Caco-2 (cell line): ENCODE results near the gene PLAC8. TPM values are rescaled to one million over a fixed set of nuclear protein-coding genes. Genes with fewer than 3 reads are reported as not detected.
"Not testable (repeated sequence)": the region's sequence is repeated elsewhere in the genome, so short reads cannot be mapped to it uniquely, and the experiment has no call there.

Experiments
- BruUV-seq: library from RNA; stranded (reverse); fragments of 400-500 nt; replicated peaks from 2 replicates; lab custom pipeline; 2021; lab: Mats Ljungman, UMichigan
- CTCF ChIA-PET: fragments of 300-600 bp; sonication (Branson Sonifier 250); formaldehyde crosslinking; loops from one replicate; lab custom pipeline; 2022; ENCODE audit warnings: antibody characterized with exemption; lab: Charles Lee
- POLR2A ChIA-PET: fragments of 300-600 bp; sonication (Branson Sonifier 250); formaldehyde crosslinking; loops from one replicate; lab custom pipeline; 2022; ENCODE audit warnings: antibody characterized with exemption; lab: Charles Lee
- DNase-seq, 2 experiments: peaks; one replicate each; pipeline versions ENCODE4 v3.0.0 to v3.0.0-alpha.2; 2020 to 2022
- H3K27me3 ChIP-seq: replicated peaks from 2 replicates; pipeline ENCODE4 v1.6.0; 2011; ENCODE audit warnings: low read length; ENCODE audit not compliant: control insufficient read depth, insufficient read depth
- H3K36me3 ChIP-seq: 2 replicates; pipeline ENCODE4 v1.5.1; 2011; ENCODE audit warnings: low read length; ENCODE audit not compliant: control insufficient read depth, insufficient read depth
- H3K4me1 ChIP-seq: fragments of 250-450 bp; sonication (Bioruptor Pico); 2 replicates; pipeline ENCODE4 v1.5.1; 2020; ENCODE audit warnings: mild to moderate bottlenecking
- H3K4me3 ChIP-seq: 2 replicates; pipeline ENCODE4 v1.5.1; 2011; ENCODE audit warnings: low read depth, mild to moderate bottlenecking, control low read depth, low read length
- H3K9me3 ChIP-seq: fragments of 250-450 bp; sonication (Bioruptor Pico); 2 replicates; pipeline ENCODE4 v1.5.1; 2020; ENCODE audit warnings: mild to moderate bottlenecking, moderate library complexity
- H3K27ac Mint-ChIP-seq: one replicate; pipeline ENCODE4 v1.8.0; 2022; ENCODE audit warnings: mixed read lengths; ENCODE audit not compliant: unreplicated experiment
- H3K27me3 Mint-ChIP-seq: one replicate; pipeline ENCODE4 v1.8.0; 2022; ENCODE audit warnings: mixed read lengths; ENCODE audit not compliant: insufficient read depth, unreplicated experiment
- H3K36me3 Mint-ChIP-seq: one replicate; pipeline ENCODE4 v1.8.0; 2022; ENCODE audit warnings: mild to moderate bottlenecking, mixed read lengths; ENCODE audit not compliant: insufficient read depth, unreplicated experiment
- H3K4me1 Mint-ChIP-seq: one replicate; pipeline ENCODE4 v1.8.0; 2022; ENCODE audit warnings: low read depth, mixed read lengths; ENCODE audit not compliant: unreplicated experiment
- H3K4me3 Mint-ChIP-seq: one replicate; pipeline ENCODE4 v1.8.0; 2022; ENCODE audit warnings: mild to moderate bottlenecking, moderate library complexity, mixed read lengths; ENCODE audit not compliant: unreplicated experiment
- H3K9me3 Mint-ChIP-seq: one replicate; pipeline ENCODE4 v1.8.0; 2022; ENCODE audit warnings: mixed read lengths; ENCODE audit not compliant: unreplicated experiment
- CTCF ChIP-seq, 2 experiments: fragments of 200-600 bp in 1 of 2; IDR thresholded peaks; 1 replicate in 1 of 2; 2 replicates in 1 of 2; pipeline versions ENCODE4 v1.5.1 to v1.8.0; 2011 to 2022; ENCODE audit warnings: antibody characterized with exemption in 1 of 2, control low read depth in 1 of 2, inconsistent platforms in 1 of 2, low read depth in 1 of 2, low read length in 1 of 2, mild to moderate bottlenecking in 1 of 2, moderate library complexity in 1 of 2; ENCODE audit not compliant: insufficient read depth in 1 of 2, severe bottlenecking in 1 of 2, unreplicated experiment in 1 of 2
- intact Hi-C: fragments of 100-400 bp; cut with micrococcal nuclease; formaldehyde crosslinking; loops from one replicate; pipeline ENCODE4 v1.10.0; 2022; ENCODE audit not compliant: unreplicated experiment
- total RNA-seq: library from RNA; stranded (reverse); gene quantifications from 2 replicates; pipeline ENCODE4 v1.2.3, GENCODE V29; 2022

The PLAC8 gene
- total RNA-seq, 1 experiment from 2014 or later, result 13.6 TPM

- no peaks in the 10 kb centered on the region for H3K27me3 ChIP-seq
- ChIA-PET CTCF (no interaction called here), POLR2A (no interaction called here)
- intact Hi-C loops, result loop anchor here (2.0 kb wide), 2 partner anchors 177 to 207 kb away; no protein-coding TSS in a partner anchor
- H3K4me3 Mint-ChIP-seq, result no peak overlapping the region
- H3K9me3 ChIP-seq, result no peaks in the 10 kb centered on the region
- TF ChIP-seq CTCF (IDR thresholded peaks at IDR 0.05; ENCODE audit: insufficient read depth in 1 of 2, low read depth in 1 of 2, low read length in 1 of 2, severe bottlenecking in 1 of 2, unreplicated experiment in 1 of 2), result no peak
- no peaks in the 10 kb centered on the region for H3K9me3 Mint-ChIP-seq
- no TSS peak for BruUV-seq
- no peak overlapping the region for H3K27ac Mint-ChIP-seq
- H3K4me3 ChIP-seq, result no peak overlapping the region
- H3K36me3 ChIP-seq, result no peaks in the 10 kb centered on the region; the same call in 1 of the 2 replicates
- H3K27me3 Mint-ChIP-seq, result no peaks in the 10 kb centered on the region
- H3K4me1 Mint-ChIP-seq, result no peaks in the 10 kb centered on the region
- H3K4me1 ChIP-seq, result no peaks in the 10 kb centered on the region
- DNase-seq, result no peak
- H3K36me3 Mint-ChIP-seq, result peaks cover 49% of the 10 kb centered on the region
These were observed 39.0 kb downstream of the PLAC8 start for GRCh38 chr4:83075311-83076095.

GRCh38 chr4:83074783-83075182, 39.7 kb downstream of the PLAC8 start:
- H3K4me3 Mint-ChIP-seq, POLR2A ChIA-PET, DNase-seq, H3K27me3 Mint-ChIP-seq, H3K4me1 ChIP-seq, H3K4me1 Mint-ChIP-seq, BruUV-seq, H3K9me3 ChIP-seq, H3K9me3 Mint-ChIP-seq, H3K27me3 ChIP-seq, H3K27ac Mint-ChIP-seq, H3K36me3 ChIP-seq, H3K4me3 ChIP-seq: not testable (repeated sequence)
- CTCF ChIA-PET, result interaction anchor here (0.6 to 1.2 kb wide), 5 partner anchors 20 to 207 kb away, joined by 3 to 5 read pairs (median 4); no protein-coding TSS in a partner anchor
- H3K36me3 Mint-ChIP-seq, result peaks cover 53% of the 10 kb centered on the region
- intact Hi-C loops, result loop anchor here (1.0 to 5.0 kb wide), 5 partner anchors 36 to 568 kb away; no protein-coding TSS in a partner anchor

- no peaks in the 10 kb centered on the region for H3K27me3 Mint-ChIP-seq
- no peak overlapping the region for H3K27ac Mint-ChIP-seq
- peak; percentile 46 to 66 for DNase-seq
- H3K36me3 Mint-ChIP-seq, result peaks cover 59% of the 10 kb centered on the region
- BruUV-seq, result no TSS peak
- H3K36me3 ChIP-seq, result no peaks in the 10 kb centered on the region; the same call in 1 of the 2 replicates
- H3K4me1 ChIP-seq, result no peaks in the 10 kb centered on the region
- H3K4me3 Mint-ChIP-seq, result no peak overlapping the region
- H3K9me3 Mint-ChIP-seq, result no peaks in the 10 kb centered on the region
- no peaks in the 10 kb centered on the region for H3K27me3 ChIP-seq
- peak; percentile 43 to 55 for TF ChIP-seq CTCF (IDR thresholded peaks at IDR 0.05; ENCODE audit: insufficient read depth in 1 of 2, low read depth in 1 of 2, low read length in 1 of 2, severe bottlenecking in 1 of 2, unreplicated experiment in 1 of 2)
- POLR2A ChIA-PET, result interaction anchor here (0.6 kb wide), 3 partner anchors 20 to 210 kb away, joined by 3 to 4 read pairs (median 4); no protein-coding TSS in a partner anchor
- H3K9me3 ChIP-seq, result no peaks in the 10 kb centered on the region
- H3K4me3 ChIP-seq, result no peak overlapping the region
- intact Hi-C loops, result loop anchor here (1.0 to 5.0 kb wide), 5 partner anchors 36 to 568 kb away; no protein-coding TSS in a partner anchor
- no peaks in the 10 kb centered on the region for H3K4me1 Mint-ChIP-seq
- CTCF ChIA-PET, result interaction anchor here (0.6 to 1.2 kb wide), 8 partner anchors 19 to 234 kb away, joined by 3 to 5 read pairs (median 4); no protein-coding TSS in a partner anchor
These were observed 40.3 kb downstream of the PLAC8 start for GRCh38 chr4:83074086-83074704.
